Epithelial cell of prostate (primary cell): Measurements from ENCODE around the gene ATP5F1D.
A peak's percentile ranks its signal among the peaks of the same experiment; 100 is the strongest.
"Not testable (repeated sequence)": the region's sequence is repeated elsewhere in the genome, so short reads cannot be mapped to it uniquely, and the experiment has no call there.

Experiments
- DNase-seq: peaks from one replicate; pipeline ENCODE4 v3.0.0-alpha.2; 2011; ENCODE audit warnings: low read depth, low spot score
- H3K27ac ChIP-seq: fragments of 450-650 bp; 2 replicates; pipeline ENCODE4 v1.5.1; 2017; ENCODE audit warnings: mild to moderate bottlenecking

ATP5F1D gene

DNA sequence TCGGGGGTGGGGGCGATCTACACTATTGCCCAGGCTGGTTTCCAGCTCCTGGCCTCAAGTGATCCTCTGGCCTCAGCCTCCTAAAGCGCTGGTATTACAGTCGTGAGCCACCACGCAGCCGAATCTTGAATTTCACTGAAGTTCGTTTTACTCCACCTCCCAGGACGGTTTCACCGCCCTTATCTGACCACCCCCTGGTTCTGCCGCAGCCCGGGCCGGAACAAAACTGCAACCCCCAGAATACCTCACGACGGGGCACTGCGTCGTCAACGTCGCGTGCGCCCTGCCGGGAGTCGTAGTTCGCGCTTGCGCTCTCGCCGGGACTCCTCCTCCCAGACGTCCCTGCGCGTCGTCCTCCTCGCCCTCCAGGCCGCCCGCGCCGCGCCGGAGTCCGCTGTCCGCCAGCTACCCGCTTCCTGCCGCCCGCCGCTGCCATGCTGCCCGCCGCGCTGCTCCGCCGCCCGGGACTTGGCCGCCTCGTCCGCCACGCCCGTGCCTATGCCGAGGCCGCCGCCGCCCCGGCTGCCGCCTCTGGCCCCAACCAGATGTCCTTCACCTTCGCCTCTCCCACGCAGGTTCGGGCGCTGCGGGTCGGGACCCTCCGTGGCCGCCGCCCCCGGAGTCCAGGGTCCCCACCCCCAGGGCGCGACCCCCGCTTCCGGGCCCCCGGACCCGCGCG, at the start of gene ATP5F1D:
Gene ATP5F1D, plus strand, starts transcription at position 335 of the 679 bp plus-strand sequence. Its CDS starts 100 bp downstream, at position 435.
- peak within 1 kb of the TSS; percentile 59 for H3K27ac ChIP-seq
- DNase-seq = no peak

DNA sequence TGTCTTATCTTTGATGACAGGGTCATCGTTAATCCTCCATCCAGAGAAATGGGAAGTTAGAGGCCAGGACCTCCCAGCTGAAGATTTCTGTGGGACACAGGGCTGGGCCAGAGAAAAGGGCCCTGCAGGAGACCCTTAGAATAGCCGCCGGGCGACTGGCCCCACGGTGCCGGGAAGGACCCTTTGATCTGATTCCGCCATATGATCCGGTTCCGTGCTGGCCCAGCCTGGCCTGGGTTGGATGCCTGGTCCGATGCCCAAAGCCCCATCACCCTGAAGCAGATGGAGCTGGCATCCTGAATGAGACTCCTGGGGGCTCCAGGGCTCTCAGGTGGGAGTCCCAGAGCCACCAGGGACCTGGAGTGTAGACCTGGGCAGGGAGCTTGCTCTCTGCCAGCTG, 42.0 kb upstream of the ATP5F1D start:
- H3K27ac ChIP-seq = no peak overlapping the region
- DNase-seq = no peak

DNA sequence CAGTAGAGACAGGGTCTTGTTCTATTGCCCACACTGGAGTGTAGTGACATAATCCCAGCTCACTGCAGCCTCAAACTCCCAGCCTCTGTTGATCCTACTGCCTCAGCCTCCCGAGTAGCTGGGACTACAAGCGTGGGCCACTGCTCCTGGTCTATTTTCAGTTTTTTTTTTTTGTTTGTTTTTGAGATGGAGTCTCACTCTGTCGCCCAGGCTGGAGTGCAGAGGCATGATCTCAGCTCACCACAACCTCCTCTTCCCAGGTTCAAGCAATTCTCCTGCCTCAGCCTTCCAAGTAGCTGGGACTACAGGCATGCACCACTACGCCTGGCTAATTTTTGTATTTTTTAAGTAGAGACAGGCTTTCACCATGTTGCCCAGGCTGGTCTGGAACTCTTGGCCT, 40.9 kb upstream of the ATP5F1D start:
- not testable (repeated sequence) for DNase-seq, H3K27ac ChIP-seq

DNA sequence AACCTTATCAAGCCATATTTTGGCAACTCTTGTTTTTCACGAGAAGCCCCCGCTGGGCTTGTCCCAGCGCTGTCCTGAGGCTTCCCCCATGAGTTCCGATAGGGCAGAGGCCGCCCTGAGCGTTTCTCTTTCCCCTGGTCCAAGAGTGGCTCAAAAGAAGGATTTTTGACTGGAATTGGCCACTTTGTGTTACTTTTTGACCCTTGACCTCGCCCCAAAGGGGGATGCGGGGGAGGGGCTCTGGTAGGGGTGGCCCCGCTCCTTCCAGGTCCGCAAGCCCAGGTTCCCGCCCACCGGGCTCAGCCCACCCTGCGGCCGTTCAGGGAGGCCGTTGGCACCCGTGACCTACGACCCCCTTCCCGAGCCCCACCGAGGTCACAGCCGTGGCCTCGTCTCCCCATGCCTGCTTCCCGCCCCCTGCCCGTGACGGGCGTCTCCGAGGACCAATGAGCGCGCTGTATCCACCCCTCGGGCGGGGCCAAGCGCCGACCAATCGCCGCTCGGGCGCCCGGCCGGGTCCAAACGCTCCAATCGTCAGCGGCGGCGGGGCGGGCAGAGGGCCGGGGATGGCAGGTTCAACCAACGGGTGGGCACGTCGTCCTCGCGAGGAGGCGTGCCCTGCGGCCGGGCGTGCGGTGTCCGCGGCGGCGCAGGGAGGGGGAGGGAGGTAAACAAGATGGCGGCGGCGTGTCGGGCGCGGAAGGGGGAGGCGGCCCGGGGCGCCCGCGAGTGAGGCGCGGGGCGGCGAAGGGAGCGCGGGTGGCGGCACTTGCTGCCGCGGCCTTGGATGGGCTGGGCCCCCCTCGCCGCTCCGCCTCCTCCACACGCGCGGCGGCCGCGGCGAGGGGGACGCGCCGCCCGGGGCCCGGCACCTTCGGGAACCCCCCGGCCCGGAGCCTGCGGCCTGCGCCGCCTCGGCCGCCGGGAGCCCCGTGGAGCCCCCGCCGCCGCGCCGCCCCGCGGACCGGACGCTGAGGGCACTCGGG, 36.1 kb upstream of the ATP5F1D start, which contains the start of gene STK11:
Gene STK11, plus strand, starts transcription at position 665 of the 986 bp plus-strand sequence. CDS start 1,136 bp downstream, outside the sequence.
- DNase-seq = peak; percentile 83
- H3K27ac ChIP-seq = peak within 1 kb of the TSS; percentile 97

DNA sequence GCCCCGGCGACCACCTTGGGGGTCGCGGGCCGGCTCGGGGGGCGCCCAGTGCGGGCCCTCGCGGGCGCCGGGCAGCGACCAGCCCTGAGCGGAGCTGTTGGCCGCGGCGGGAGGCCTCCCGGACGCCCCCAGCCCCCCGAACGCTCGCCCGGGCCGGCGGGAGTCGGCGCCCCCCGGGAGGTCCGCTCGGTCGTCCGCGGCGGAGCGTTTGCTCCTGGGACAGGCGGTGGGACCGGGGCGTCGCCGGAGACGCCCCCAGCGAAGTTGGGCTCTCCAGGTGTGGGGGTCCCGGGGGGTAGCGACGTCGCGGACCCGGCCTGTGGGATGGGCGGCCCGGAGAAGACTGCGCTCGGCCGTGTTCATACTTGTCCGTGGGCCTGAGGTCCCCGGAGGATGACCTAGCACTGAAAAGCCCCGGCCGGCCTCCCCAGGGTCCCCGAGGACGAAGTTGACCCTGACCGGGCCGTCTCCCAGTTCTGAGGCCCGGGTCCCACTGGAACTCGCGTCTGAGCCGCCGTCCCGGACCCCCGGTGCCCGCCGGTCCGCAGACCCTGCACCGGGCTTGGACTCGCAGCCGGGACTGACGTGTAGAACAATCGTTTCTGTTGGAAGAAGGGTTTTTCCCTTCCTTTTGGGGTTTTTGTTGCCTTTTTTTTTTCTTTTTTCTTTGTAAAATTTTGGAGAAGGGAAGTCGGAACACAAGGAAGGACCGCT, 35.2 kb upstream of the ATP5F1D start:
- no peak for DNase-seq

DNA sequence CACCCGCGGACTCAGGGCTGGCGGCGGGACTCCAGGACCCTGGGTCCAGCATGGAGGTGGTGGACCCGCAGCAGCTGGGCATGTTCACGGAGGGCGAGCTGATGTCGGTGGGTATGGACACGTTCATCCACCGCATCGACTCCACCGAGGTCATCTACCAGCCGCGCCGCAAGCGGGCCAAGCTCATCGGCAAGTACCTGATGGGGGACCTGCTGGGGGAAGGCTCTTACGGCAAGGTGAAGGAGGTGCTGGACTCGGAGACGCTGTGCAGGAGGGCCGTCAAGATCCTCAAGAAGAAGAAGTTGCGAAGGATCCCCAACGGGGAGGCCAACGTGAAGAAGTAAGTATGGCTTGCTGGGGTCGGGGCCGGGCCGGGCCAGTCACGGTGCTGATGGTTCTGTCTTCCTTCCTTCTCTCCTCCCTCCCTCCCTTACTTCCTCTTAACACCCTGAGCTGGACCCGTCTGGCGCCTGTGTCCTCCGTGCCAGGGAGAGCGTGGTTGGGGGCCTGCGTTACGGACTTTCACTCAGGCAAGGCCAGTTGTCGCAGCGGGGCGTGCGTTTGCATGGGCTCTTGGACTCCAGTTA, 34.6 kb upstream of the ATP5F1D start:
- DNase-seq = no peak
- H3K27ac ChIP-seq = peak overlapping the region; percentile 97

More for the DNA sequence above, 35.2 kb upstream of the ATP5F1D start:
- peak overlapping the region; percentile 97 for H3K27ac ChIP-seq

DNA sequence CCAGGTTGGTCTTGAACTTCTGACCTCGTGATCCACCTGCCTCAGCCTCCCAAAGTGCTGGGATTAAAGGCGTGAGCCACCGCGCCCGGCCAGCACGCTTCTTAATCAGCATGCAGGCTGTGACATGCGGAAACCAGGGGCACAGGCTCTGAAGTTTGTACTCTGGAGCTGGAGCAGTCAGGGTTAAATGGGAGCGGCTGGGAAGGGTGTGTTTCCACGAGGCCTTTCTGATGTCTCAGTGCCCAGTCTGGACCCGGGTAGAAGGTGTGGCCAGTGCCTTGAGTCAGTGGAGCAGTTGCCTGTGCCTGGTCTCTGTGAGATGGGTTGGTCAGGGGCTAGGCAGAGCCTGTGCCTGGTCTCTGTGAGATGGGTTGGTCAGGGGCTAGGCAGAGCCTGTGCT, 32.7 kb upstream of the ATP5F1D start:
- peak overlapping the region; percentile 97 for H3K27ac ChIP-seq
- DNase-seq = peak; percentile 60

DNA sequence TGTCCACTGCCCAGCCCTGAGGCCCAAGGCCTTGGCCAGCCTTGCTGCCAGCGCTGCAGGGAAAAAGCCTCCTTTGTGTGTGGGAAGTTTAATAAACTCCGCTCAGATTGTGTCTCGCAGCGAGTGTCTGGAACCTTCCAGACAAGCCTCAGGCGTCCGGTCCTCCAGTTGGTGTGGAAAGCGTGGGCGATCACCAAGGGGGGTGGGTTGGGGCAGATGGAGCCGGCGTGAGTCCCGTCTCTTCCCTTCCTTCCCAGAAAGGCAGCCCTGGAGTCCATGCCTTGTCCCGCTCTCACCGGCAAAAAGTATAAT, 31.4 kb upstream of the ATP5F1D start:
- peak overlapping the region; percentile 97 for H3K27ac ChIP-seq

DNA sequence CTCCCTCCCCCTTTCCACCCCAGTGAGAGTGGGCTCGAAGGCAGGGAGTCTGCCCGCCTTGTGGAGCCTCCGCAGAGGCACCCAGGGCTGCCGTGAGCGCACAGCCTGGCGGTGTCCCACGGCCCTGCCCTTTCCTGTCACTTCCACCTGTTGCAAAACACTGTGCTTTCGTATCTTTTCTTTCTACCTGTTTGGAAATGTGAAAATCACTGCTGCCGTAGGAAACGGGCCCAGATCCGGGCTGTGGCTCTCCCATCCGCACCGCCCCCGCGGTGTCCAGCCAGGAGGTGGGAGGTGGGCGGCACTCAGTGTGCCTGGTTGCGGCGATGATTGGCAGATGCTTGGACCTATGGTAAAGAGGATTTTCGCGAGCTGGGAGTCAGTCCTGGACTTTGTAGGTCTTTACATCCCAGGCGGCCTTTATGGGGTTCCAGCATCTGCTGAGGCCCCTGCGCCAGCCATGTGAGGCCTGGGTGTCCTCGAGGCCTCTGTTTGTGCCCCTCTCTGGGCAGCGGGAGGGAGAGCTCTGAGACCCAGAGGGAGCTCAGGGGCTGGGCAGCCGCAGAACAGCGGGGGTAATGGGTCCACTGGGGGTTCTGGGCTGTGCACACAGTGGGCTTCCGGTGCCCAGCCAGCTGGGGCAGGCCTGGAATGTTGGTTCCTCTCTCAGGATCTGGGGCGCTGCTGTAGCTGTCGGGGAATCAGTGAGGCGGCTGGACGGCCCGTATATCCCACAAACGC, 29.9 kb upstream of the ATP5F1D start:
- peak overlapping the region; percentile 97 for H3K27ac ChIP-seq
- no peak for DNase-seq

More for the DNA sequence above, 31.4 kb upstream of the ATP5F1D start:
- DNase-seq = no peak

DNA sequence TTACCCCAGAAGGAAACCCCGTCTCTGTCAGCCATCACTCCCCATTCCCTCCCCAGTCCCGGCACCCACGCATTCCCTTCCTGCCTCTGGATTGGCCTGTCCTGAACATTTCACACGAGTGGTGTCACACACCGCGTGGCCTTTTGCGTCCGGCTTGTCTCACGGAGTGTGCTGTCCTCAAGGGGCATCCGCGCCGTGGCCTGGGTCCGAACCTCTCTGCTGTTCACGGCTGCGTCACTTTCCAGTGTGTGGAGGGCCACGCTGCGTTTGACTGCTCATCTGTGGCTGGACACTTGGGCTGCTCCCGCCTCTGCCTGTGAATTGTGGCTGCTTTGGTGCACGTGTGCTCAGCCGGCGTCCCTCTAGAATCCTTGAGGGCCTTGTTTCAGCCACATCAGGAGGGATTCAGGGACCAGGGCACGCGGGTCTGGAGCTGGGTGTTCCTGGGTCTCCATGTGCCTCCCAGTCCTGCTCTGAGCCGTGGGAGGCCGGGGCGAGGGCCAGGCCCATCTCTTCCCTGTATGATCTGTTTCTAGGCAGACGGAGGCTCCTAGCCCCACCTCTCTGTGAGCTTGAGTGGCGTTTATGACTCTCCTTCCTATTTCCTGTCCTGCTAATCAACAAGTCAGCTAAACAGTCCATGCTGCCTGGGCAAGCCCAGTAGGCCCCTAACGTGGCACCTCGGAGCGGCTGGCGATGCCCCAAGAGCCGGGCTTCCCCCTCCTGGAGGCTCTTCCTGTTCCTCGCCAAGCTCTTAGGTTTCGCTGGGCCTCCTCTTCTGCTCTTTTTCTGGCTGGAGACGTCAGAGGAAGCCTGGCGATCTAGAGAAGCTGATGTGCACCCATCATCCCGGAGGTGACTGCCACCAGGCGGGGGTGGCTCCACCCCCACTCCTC, 27.9 kb upstream of the ATP5F1D start:
- peak; percentile 89 for DNase-seq
- peak overlapping the region; percentile 97 for H3K27ac ChIP-seq

DNA sequence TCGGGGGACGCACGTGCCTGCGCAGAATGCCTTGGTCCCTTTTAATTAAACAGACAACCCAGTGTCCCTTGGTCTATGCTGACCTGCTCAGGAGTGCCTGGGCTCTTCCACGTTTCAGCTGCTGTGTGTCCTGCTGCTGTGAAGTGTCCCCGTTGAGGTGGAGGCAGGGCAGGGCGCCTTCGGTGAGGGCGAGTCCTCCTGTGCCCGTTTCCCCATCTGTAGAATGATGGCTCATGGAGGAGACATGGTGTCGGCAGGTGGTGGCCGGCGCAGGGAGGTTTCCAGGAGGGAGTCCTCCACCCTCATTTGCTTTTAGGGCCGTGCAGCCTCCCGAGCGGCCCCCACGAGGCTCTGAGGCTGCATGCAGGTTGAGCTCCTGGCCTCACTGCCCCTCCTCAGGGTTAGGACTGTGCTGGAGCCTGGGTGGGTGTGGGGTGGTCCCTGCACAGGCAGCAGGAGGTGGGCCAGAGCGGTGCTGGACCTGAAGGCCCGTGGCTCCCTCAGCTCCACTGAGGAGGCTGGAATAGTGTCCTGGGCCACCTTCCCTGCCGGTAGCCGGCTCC, 27.2 kb upstream of the ATP5F1D start:
- peak overlapping the region; percentile 97 for H3K27ac ChIP-seq
- no peak for DNase-seq

DNA sequence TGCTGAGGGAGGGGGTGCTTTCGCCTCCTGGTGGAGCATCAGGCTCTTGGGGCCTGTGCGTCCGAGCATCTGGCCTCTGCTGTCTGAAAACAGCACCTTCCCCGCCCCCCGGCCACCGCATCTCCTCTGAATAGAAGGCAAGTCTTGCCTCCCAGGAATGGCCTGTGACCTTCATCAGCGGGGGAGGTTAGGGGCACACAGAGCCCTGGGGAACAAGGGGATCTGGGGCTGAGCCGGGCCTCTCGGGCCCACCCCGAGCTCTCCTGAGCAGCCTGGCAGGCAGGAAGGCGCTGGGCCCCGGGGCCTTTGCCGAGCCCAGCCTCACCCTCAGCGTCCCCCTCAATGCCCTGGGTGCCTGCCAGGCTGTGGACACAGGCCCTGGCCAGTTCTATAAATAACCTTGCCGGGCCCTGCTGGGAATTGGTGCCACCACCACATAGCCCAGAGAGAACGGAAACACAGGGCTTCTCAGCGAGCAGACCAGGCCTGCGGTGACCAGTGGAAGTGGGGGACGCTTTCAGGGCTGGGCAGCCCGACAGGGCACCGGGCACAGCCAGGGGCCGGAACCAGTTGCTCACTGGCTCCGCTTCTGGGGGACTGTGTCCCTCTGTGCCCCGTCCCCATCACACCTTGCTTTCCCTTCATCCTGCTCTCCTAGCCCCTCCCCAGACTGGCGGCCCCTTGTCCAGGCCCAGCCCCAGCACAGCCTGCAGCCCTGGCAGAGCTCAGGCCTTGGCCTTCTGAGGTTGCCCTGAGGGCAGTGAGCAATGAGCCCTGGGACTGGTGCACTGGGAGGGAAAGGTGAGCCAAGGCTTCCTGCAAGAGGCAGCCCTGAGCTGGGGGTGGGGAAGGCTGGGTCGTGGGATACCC, 26.5 kb upstream of the ATP5F1D start:
- no peak for DNase-seq
- H3K27ac ChIP-seq = peak overlapping the region; percentile 97

DNA sequence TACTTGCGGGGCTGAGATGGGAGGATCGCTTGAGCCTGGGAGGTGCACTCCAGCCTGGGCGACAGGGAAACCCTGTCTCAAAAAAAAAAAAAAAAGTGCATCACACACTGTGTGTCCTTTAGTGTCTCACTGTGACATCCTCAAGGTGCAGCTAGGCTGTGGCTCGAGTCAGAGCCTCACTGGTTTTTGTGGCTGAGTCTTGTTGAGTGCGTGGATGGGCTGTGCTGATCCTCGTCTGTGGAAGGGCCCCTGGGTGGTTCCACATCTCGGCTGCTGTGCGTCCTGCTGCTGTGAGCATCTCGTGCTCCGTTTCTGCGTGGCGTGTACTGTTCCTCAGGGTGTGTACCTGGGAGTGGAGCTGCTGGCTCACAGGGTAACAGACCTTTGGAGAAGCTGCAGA, 24.8 kb upstream of the ATP5F1D start:
- H3K27ac ChIP-seq = peak overlapping the region; percentile 97
- DNase-seq = no peak

DNA sequence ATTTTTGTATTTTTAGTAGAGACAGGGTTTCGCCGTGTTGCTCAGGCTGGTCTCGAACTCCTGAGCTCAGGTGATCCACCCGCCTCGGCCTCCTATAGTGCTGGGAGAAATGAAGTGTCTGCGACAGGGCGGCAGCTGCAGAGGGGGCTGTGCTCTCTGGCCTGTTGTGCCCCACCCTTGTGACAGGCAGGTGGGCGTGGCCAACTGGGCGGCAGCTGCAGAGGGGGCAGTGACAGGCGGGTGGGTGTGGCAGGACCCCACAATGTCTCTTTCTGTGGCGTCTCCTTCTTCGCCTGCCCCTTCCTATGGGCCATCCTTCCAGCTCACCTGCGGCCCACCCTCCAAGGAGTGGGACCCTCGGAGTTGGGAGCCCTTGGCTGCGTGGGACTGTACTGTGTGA, 24.2 kb upstream of the ATP5F1D start:
- DNase-seq = no peak
- H3K27ac ChIP-seq = no peak overlapping the region

DNA sequence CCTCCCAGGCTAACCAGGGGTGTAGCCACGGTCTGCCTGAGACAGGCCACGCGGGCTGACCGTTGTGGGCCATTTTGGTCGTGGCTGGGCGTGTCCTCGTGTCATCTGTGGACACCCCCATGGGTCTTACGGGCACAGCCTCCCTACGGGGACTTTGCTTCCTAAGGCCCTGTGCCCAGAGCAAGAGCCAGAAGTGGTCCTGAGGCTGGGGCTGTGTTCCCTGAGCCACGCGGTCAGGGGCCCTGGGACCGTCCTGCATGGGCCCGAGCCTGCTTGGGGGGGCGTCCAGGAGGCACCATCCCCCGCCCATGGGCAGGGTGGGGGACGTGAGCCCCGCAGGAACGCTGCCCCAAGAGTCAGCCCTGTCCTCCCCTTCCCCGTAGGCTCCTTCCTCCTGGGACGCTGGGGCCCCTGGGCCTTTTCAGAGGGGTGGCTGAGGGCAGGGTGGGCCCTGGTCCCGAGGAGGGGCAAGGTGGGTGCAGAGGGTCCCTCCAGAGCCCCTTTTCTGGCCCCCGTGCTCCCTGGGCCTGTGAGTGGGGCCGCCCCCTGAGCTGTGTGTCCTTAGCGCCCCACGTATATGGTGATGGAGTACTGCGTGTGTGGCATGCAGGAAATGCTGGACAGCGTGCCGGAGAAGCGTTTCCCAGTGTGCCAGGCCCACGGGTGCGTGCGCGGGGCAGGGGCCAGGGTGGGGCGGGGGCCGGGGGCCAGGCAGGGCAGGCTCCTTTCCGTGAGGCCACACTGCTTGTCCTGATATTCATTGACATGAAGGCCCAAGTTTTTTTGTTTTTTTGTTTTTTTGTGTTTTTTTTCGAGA, 22.6 kb upstream of the ATP5F1D start:
- no peak overlapping the region for H3K27ac ChIP-seq
- no peak for DNase-seq

DNA sequence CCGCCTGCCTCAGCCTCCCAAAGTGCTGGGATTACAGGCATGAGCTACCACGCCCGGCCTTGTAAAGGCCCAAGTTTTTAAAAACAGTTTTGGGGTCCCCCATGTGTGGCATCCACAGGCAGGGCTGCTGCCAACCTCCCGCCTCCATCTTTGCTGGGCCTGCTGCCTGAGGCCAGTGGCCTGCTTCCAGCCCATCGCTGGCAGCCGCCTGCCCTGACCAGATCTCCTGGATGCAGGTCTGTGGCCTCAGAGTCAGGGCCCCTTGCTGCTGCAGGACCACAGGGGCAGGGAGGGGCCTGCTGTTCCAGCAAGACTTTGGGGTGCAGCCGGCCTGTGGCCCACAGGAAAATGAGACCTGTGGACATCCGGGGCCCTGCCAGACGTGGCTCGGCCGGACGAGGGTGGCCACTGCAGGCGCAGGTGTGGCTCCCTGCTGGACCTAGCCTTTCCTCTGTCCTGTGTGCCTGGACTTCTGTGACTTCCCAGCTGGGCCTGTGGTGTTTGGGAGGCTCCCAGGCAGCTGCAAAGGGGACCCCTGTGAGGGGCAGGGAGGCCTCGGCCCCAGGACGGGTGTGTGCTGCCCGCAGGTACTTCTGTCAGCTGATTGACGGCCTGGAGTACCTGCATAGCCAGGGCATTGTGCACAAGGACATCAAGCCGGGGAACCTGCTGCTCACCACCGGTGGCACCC, 21.6 kb upstream of the ATP5F1D start:
- no peak overlapping the region for H3K27ac ChIP-seq
- no peak for DNase-seq
